Tibial nerve (tissue), 4 donors: ENCODE results near the gene MDK.

Source experiments
- EP300 ChIP-seq, 2 donors: sonication (generic); formaldehyde crosslinking; IDR thresholded peaks; one replicate each; pipeline ENCODE4 v1.6.1; 2017; ENCODE audit warnings: antibody characterized with exemption in 2 of 2, mild to moderate bottlenecking in 1 of 2
- POLR2A ChIP-seq, 2 donors: fragments of 450-650 bp; IDR thresholded peaks; one replicate each; pipeline ENCODE4 v1.6.1; 2017; ENCODE audit warnings: antibody characterized with exemption in 2 of 2, mild to moderate bottlenecking in 2 of 2, moderate library complexity in 2 of 2
- TF ChIP-seq, protein P1 (sequence below), 5 experiments: fragments of 200-600 bp in 3 of 5; fragments of 450-650 bp in 2 of 5; sonication (generic) in 3 of 5; IDR thresholded peaks; one replicate each; pipeline ENCODE4 v1.5.1; 2016 to 2019; ENCODE audit warnings: antibody characterized with exemption in 5 of 5, mild to moderate bottlenecking in 3 of 5, moderate library complexity in 2 of 5

DNA sequence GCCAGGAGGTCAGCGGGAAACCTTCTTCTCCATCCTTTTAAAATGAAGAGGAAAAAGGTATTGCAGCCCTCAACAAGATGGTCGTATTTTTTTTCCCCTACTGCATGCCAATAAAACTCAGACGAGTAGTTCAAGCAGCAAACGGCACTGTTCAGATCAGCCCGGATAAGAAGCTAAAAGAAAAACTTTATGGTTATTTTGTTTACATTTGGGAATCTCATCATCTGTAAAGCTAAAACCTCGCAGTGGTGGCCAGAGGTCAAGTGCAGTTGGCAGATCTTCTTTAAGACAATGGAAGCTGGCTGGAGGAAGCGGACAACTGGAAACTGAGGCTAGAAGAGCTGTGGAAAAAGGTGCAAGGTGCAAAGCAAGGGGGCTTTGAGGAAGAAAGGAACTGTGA, 41.1 kb downstream of the MDK start:
- TF ChIP-seq, protein P1, sequence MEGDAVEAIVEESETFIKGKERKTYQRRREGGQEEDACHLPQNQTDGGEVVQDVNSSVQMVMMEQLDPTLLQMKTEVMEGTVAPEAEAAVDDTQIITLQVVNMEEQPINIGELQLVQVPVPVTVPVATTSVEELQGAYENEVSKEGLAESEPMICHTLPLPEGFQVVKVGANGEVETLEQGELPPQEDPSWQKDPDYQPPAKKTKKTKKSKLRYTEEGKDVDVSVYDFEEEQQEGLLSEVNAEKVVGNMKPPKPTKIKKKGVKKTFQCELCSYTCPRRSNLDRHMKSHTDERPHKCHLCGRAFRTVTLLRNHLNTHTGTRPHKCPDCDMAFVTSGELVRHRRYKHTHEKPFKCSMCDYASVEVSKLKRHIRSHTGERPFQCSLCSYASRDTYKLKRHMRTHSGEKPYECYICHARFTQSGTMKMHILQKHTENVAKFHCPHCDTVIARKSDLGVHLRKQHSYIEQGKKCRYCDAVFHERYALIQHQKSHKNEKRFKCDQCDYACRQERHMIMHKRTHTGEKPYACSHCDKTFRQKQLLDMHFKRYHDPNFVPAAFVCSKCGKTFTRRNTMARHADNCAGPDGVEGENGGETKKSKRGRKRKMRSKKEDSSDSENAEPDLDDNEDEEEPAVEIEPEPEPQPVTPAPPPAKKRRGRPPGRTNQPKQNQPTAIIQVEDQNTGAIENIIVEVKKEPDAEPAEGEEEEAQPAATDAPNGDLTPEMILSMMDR (IDR thresholded peaks at IDR 0.05): no peak
- no peak for TF ChIP-seq POLR2A (IDR thresholded peaks at IDR 0.05)
- no peak for TF ChIP-seq EP300 (IDR thresholded peaks at IDR 0.05)
